Right atrium auricular region (tissue), 2 donors: ENCODE data around the gene SALL2. TPM values are rescaled to one million over a fixed set of nuclear protein-coding genes. Genes with fewer than 3 reads are reported as not detected.

Experiments
- DNase-seq: peaks from one replicate; pipeline ENCODE4 v3.0.0-alpha.2; 2019; ENCODE audit warnings: low spot score
- H3K27ac ChIP-seq, 2 donors: fragments of 200-600 bp; sonication (generic); 1 replicate in 1 of 2; 2 replicates in 1 of 2; pipeline ENCODE4 v1.5.1; 2016 to 2019
- H3K27me3 ChIP-seq, 2 donors: fragments of 200-600 bp; sonication (generic); one replicate each; pipeline versions ENCODE4 v1.5.1 to v1.6.0; 2017 to 2019
- H3K36me3 ChIP-seq: fragments of 200-600 bp; sonication (generic); one replicate; pipeline ENCODE4 v1.5.1; 2016
- H3K4me1 ChIP-seq, 2 donors: fragments of 200-600 bp; sonication (generic); one replicate each; pipeline versions ENCODE4 v1.5.1 to v1.6.0; 2017 to 2019
- H3K4me3 ChIP-seq, 2 donors: fragments of 200-600 bp; sonication (generic); 1 replicate in 1 of 2; 2 replicates in 1 of 2; pipeline ENCODE4 v1.5.1; 2017 to 2019; ENCODE audit warnings: mild to moderate bottlenecking in 1 of 2, moderate library complexity in 1 of 2
- H3K9me3 ChIP-seq, 2 donors: fragments of 200-600 bp; sonication (generic); one replicate each; pipeline ENCODE4 v1.5.1; 2019
- CTCF ChIP-seq, 2 donors: fragments of 200-600 bp; sonication (generic); IDR thresholded peaks; one replicate each; pipeline ENCODE4 v1.5.1; 2019; ENCODE audit warnings: antibody characterized with exemption in 2 of 2
- total RNA-seq, 2 donors: library from RNA; depleted of rRNA; stranded (reverse); fragments of >200 nt; gene quantifications; one replicate each; pipeline ENCODE4 v1.1.0, GENCODE V29; 2016

Gene SALL2
- total RNA-seq, 2 donors from 2014 or later = 4.9 to 15.7 TPM

- H3K4me3 ChIP-seq = no peak overlapping the region
- no peaks in the 10 kb centered on the region for H3K9me3 ChIP-seq
- no peaks in the 10 kb centered on the region for H3K36me3 ChIP-seq
- TF ChIP-seq CTCF (IDR thresholded peaks at IDR 0.05) = no peak
- no peaks in the 10 kb centered on the region for H3K27me3 ChIP-seq
- no peak for DNase-seq
- no peaks in the 10 kb centered on the region for H3K4me1 ChIP-seq
- H3K27ac ChIP-seq = no peak overlapping the region
Observed at GRCh38 chr14:21518725-21519124, 7.4 kb downstream of the SALL2 start.

DNA sequence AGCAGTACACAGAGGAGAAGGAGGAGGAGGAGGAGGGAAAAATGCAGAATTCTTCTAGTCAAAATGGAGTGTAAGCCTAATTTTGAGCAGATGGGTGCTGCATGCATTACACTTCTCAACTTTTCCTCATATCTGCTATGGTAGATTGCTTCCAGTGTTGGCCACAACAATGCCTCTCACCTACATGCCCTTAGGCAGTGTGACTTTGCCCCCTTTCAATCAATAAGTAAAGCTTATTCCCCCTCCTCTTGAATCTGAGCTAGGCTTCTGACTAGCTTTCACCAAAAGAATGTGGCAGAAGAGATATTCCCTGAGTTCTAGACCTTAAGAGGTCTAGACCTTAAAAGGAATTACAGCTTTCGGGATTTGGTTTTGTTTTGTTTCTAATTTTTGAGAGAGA, 11.8 kb downstream of the SALL2 start:
- TF ChIP-seq CTCF (IDR thresholded peaks at IDR 0.05) = no peak
- no peak for DNase-seq
- H3K4me3 ChIP-seq = no peak overlapping the region
- no peak overlapping the region for H3K27ac ChIP-seq
- H3K4me1 ChIP-seq = peaks cover 0 to 14% of the 10 kb centered on the region in 2 donors
- no peaks in the 10 kb centered on the region for H3K9me3 ChIP-seq
- H3K27me3 ChIP-seq = no peaks in the 10 kb centered on the region
- no peaks in the 10 kb centered on the region for H3K36me3 ChIP-seq

- H3K27me3 ChIP-seq = no peaks in the 10 kb centered on the region
- no peaks in the 10 kb centered on the region for H3K36me3 ChIP-seq
- peak within 1 kb of the TSS; percentile 87 to 97 for H3K4me3 ChIP-seq
- H3K27ac ChIP-seq = peak within 1 kb of the TSS; percentile 82 to 84
- H3K4me1 ChIP-seq = peaks cover 0 to 18% of the 10 kb centered on the region in 2 donors
- no peaks in the 10 kb centered on the region for H3K9me3 ChIP-seq
- DNase-seq = peak; percentile 97
- TF ChIP-seq CTCF (IDR thresholded peaks at IDR 0.05) = no peak
Observed at GRCh38 chr14:21510735-21511657, 15.2 kb downstream of the SALL2 start, which contains the start of gene METTL3. METTL3 (minus strand) TSS chr14:21511340; CDS start chr14:21511223, 117 bp downstream.

DNA sequence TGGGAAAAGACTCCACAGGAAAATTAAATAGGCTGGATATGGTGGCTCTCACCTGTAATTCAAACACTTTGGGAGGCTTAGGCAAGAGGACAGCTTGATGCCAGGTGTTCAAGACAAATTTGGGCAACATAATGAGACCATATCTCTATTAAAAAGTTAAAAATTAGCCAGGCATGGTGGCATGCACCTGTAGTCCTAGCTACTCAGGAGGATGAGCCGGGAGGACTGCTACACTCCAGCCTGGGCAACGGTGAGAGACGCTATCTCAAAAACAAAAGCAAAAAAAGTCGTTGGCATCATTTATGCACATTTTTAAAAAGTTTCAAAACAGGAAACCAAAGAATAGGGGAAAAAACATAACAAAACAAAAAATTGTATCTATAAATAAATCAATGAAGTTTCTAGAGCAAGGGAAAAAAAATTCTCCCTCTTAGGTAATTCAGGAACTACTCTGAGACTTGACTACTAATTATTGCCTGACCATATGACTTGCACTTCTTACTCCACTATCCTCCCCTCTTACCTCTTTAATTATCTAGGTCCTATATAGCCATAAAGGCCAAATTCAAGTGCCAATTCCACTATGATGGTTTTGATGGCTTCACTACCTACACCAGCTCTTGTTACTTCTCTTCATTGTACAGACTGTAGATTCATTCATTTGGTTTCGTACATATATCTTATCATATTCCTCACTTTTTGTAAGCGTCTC, 16.6 kb downstream of the SALL2 start:
- DNase-seq = no peak
- H3K4me1 ChIP-seq = peaks cover 0 to 18% of the 10 kb centered on the region in 2 donors
- H3K9me3 ChIP-seq = no peaks in the 10 kb centered on the region
- no peaks in the 10 kb centered on the region for H3K36me3 ChIP-seq
- no peak overlapping the region for H3K27ac ChIP-seq
- TF ChIP-seq CTCF (IDR thresholded peaks at IDR 0.05) = no peak
- H3K27me3 ChIP-seq = no peaks in the 10 kb centered on the region
- H3K4me3 ChIP-seq = peak overlapping the region; percentile 87 to 97

GRCh38 chr14:21506557-21506956, 19.6 kb downstream of the SALL2 start:
- H3K4me3 ChIP-seq = no peak overlapping the region
- TF ChIP-seq CTCF (IDR thresholded peaks at IDR 0.05) = no peak
- H3K4me1 ChIP-seq = peaks cover 0 to 18% of the 10 kb centered on the region in 2 donors
- peaks cover 20% of the 10 kb centered on the region for H3K36me3 ChIP-seq
- DNase-seq = no peak
- H3K9me3 ChIP-seq = no peaks in the 10 kb centered on the region
- no peak overlapping the region for H3K27ac ChIP-seq
- no peaks in the 10 kb centered on the region for H3K27me3 ChIP-seq
